AG04450 (cell line): ENCODE measurements around the gene RBMS2. TPM values are rescaled to one million over a fixed set of nuclear protein-coding genes. Genes with fewer than 3 reads are reported as not detected.

Source experiments
- CTCF ChIA-PET: fragments of 300-600, 350-600 bp; formaldehyde crosslinking; extraction: SDS; loops from one replicate; lab custom pipeline; 2022; ENCODE audit warnings: antibody characterized with exemption, inconsistent platforms; lab: Charles Lee
- POLR2A ChIA-PET: fragments of 350-600 bp; formaldehyde crosslinking; extraction: SDS; loops from one replicate; lab custom pipeline; 2021; ENCODE audit warnings: antibody characterized with exemption, inconsistent platforms; lab: Yijun Ruan, JAX
- DNase-seq: peaks from one replicate; pipeline ENCODE4 v3.0.0-alpha.2; 2011; ENCODE audit warnings: low read depth, low spot score
- H3K27ac ChIP-seq: one replicate; pipeline ENCODE4 v1.5.1; 2012; ENCODE audit warnings: low read depth, low read length, control low read depth
- H3K27me3 ChIP-seq: one replicate; pipeline ENCODE4 v1.6.0; 2012; ENCODE audit warnings: low read length; ENCODE audit not compliant: control insufficient read depth, insufficient read depth
- H3K4me3 ChIP-seq: 2 replicates; pipeline ENCODE4 v1.5.1; 2011; ENCODE audit warnings: mild to moderate bottlenecking, low read depth, low read length, control low read depth
- H3K9me3 ChIP-seq: 2 replicates; pipeline ENCODE4 v1.5.1; 2012; ENCODE audit warnings: low read length; ENCODE audit not compliant: control insufficient read depth, insufficient read depth
- polyA plus RNA-seq: library from polyadenylated mRNA; depleted of rRNA; stranded (reverse); fragments of >200 nt; gene quantifications from 2 replicates; pipeline ENCODE4 v1.2.3, GENCODE V29; 2011
- TF ChIP-seq, protein P1 (sequence below): IDR thresholded peaks from 2 replicates; pipeline ENCODE4 v1.5.1; 2011; ENCODE audit warnings: low read depth, low read length, control low read depth, inconsistent platforms

Gene RBMS2
- polyA plus RNA-seq, 1 experiment: 96.4 TPM

DNA sequence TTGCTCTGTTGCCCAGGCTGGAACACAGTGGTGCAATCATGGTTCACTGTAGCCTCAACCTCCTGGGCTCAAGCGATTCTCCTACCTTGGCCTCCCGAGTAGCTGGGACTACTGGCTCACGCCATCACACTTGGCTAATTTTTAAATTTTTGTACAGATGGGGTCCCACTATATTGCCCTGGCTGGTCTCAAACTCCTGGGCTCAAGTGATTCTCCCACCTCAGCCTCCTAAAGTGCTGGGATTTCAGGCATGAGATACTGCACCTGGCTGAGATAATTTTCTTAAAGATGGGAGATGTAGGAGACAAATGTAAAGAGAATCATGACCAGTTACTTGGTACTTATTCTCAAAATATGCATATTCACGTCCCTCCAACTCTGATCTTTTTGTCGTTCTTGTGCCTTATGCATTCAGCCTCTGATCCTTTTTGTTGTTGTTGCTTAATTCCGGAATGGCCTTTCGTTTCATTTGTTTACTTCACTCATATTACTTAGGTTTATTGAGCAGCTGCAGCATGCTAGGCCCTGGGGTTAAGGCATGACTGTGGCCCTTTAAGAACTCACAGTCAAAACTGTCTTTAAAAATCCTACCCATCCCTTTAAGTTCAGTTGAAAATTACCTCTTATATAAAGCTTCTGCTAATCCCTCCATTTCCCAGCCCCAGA, 8.9 kb downstream of the RBMS2 start:
- no peak for DNase-seq
- no peak overlapping the region for H3K4me3 ChIP-seq
- TF ChIP-seq, protein P1, sequence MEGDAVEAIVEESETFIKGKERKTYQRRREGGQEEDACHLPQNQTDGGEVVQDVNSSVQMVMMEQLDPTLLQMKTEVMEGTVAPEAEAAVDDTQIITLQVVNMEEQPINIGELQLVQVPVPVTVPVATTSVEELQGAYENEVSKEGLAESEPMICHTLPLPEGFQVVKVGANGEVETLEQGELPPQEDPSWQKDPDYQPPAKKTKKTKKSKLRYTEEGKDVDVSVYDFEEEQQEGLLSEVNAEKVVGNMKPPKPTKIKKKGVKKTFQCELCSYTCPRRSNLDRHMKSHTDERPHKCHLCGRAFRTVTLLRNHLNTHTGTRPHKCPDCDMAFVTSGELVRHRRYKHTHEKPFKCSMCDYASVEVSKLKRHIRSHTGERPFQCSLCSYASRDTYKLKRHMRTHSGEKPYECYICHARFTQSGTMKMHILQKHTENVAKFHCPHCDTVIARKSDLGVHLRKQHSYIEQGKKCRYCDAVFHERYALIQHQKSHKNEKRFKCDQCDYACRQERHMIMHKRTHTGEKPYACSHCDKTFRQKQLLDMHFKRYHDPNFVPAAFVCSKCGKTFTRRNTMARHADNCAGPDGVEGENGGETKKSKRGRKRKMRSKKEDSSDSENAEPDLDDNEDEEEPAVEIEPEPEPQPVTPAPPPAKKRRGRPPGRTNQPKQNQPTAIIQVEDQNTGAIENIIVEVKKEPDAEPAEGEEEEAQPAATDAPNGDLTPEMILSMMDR: no peak
- H3K9me3 ChIP-seq: no peaks in the 10 kb centered on the region
- no peaks in the 10 kb centered on the region for H3K27me3 ChIP-seq
- ChIA-PET POLR2A (interaction anchor here (0.5 to 1.7 kb wide), 3 partner anchors 10 to 801 kb away, joined by 3 to 5 read pairs (median 4); partner anchors contain the start of gene RBMS2), CTCF (interaction anchor here (1.4 to 2.3 kb wide), 3 partner anchors 16 to 106 kb away, joined by 4 to 16 read pairs (median 4); no protein-coding TSS in a partner anchor)
- H3K27ac ChIP-seq: no peak overlapping the region

DNA sequence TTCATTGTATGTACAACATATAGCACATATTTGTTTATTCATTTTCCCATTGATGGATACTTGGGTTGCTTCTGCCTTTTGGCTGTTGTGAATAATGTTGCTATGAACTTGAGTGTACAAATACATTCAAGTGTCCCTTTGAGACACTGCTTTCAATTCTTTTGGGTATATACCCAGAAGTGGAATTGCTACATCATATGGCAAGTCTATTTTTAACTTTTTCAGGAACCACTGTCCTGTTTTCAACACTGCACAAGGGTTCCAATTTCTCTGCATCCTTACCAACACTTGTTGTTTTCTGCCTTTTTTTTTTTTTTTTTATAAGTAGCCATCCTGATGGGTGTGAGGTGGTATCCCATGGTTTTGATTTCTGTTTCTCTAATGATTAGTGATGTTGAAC, 15.9 kb downstream of the RBMS2 start:
- no peaks in the 10 kb centered on the region for H3K9me3 ChIP-seq
- DNase-seq: no peak
- H3K4me3 ChIP-seq: no peak overlapping the region
- POLR2A ChIA-PET: no interaction called here
- H3K27ac ChIP-seq: no peak overlapping the region
- no peaks in the 10 kb centered on the region for H3K27me3 ChIP-seq
- CTCF ChIA-PET: no interaction called here
- TF ChIP-seq, protein P1: no peak

DNA sequence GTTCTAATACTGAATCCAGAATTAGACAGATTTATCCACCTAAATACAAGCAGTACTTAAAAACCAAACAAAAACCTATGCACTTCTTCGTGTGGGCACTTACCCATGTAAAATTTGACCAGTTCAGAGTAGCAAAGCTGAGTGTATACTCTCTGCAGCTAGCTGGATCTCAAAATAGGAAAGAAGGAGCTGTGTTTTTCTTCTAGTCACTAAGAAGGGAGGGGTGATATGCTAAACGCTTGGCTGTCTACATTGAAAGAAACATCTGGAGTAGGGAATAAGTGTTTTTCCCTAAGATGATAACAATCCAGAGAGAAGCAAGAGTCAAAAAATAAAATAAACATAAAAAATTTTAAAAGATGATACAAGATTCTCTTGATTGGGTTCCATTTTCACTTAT, 20.0 kb downstream of the RBMS2 start:
- Histone ChIP-seq H3K9me3 (no peaks in the 10 kb centered on the region), H3K27me3 (no peaks in the 10 kb centered on the region), H3K4me3 (no peak overlapping the region), H3K27ac (no peak overlapping the region)
- DNase-seq: no peak
- CTCF ChIA-PET: interaction anchor here (0.6 to 1.7 kb wide), 4 partner anchors 27 to 123 kb away, joined by 4 to 8 read pairs (median 6); no protein-coding TSS in a partner anchor
- POLR2A ChIA-PET: interaction anchor here (1.2 kb wide), 1 partner anchor 15 kb away, joined by 6 read pairs; no protein-coding TSS in a partner anchor
- TF ChIP-seq, protein P1: no peak

- ChIA-PET POLR2A (interaction anchor here (1.2 kb wide), 1 partner anchor 15 kb away, joined by 6 read pairs; no protein-coding TSS in a partner anchor), CTCF (interaction anchor here (1.3 to 1.7 kb wide), 2 partner anchors 28 to 95 kb away, joined by 6 read pairs; no protein-coding TSS in a partner anchor)
- TF ChIP-seq, protein P1: no peak
- no peak overlapping the region for H3K4me3 ChIP-seq
- no peaks in the 10 kb centered on the region for H3K9me3 ChIP-seq
- H3K27ac ChIP-seq: no peak overlapping the region
- H3K27me3 ChIP-seq: no peaks in the 10 kb centered on the region
- DNase-seq: no peak
Measured at GRCh38 chr12:56542164-56542563, 20.5 kb downstream of the RBMS2 start.

GRCh38 chr12:56545023-56545604, 23.5 kb downstream of the RBMS2 start:
- Histone ChIP-seq H3K27me3 (no peaks in the 10 kb centered on the region), H3K4me3 (no peak overlapping the region), H3K9me3 (no peaks in the 10 kb centered on the region), H3K27ac (no peak overlapping the region)
- no peak for DNase-seq
- ChIA-PET POLR2A (no interaction called here), CTCF (no interaction called here)
- TF ChIP-seq, protein P1: no peak
